Endothelial cell of hepatic sinusoid (primary cell): ENCODE results near the gene TRPM3.

Experiments
- in situ Hi-C: cut with HindIII; loops from 2 replicates; pipeline ENCODE4 v1.10.0; 2017; ENCODE audit warnings: low sequenced_read_pairs

The TRPM3 gene

DNA sequence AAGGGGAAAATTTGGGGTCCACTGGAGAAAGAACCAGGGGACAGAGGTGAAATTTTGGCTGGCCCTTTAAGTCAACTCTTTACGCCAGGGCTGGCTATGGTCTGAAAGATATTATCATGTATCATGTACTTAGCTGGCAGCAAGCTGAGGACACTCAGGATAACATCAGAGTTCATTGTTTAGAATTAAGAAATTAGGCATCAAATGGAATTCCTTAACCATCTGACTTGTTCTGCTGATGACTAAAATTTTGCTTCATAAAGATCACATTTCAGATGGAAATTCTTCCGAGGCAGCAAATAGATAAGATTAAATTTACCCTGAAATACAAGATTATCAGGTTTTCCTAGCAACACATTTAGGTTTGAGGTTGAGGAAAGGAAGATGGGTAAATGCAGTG lies 437.6 kb downstream of the TRPM3 start:
- in situ Hi-C loops, result no loop called here

DNA sequence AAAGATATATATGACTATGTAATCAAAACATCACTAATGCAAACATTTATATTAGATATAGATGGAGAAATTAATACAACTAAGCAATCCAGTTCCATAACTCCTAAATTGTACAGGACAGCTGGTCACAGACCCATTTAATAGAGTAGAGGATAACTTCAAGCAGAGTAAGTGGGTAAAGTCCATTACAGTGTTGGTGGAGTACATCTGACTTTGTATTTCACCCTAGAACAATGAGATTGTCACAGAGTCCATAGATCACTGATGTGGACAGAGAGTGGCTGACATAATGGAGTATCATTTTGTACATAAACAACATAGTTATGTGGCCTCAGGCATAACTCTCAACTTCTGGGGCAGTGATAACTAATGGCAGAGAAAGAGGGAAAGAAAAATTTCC lies 439.1 kb downstream of the TRPM3 start:
- in situ Hi-C loops, result no loop called here

GRCh38 chr9:70679845-70680244 lies 441.6 kb downstream of the TRPM3 start:
- in situ Hi-C loops, result no loop called here

DNA sequence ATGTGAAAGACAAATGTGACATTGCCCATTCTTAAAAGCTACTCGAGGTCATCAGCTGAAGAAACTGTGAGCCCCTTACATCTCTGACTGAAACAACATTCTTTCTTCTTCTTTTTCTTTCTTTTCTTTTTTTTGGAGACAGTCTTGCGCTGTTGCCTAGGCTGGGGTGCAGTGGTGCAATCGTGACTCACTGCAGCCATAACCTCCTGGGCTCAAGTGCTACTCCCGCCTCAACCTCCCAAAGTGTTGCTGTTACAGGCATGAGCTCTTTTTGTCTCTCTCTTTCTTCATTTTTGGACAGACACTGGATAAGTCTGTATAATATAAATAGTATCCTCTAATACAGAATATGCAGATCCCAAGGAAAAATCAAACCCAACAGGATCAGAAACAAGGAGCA lies 443.3 kb downstream of the TRPM3 start:
- in situ Hi-C loops, result no loop called here

- in situ Hi-C loops, result no loop called here
Measured at GRCh38 chr9:70677055-70677735, 444.2 kb downstream of the TRPM3 start.

GRCh38 chr9:70675868-70676370 lies 445.5 kb downstream of the TRPM3 start:
- in situ Hi-C loops, result no loop called here

- in situ Hi-C loops, result loop anchor here (25.0 kb wide), 1 partner anchor 413 kb away; no protein-coding TSS in a partner anchor
Measured at GRCh38 chr9:70673844-70674243, 447.6 kb downstream of the TRPM3 start.

GRCh38 chr9:70672161-70672649 lies 449.2 kb downstream of the TRPM3 start:
- in situ Hi-C loops, result loop anchor here (25.0 kb wide), 1 partner anchor 415 kb away; no protein-coding TSS in a partner anchor

- in situ Hi-C loops, result loop anchor here (25.0 kb wide), 1 partner anchor 419 kb away; no protein-coding TSS in a partner anchor
Measured at GRCh38 chr9:70668751-70669150, 452.7 kb downstream of the TRPM3 start.

DNA sequence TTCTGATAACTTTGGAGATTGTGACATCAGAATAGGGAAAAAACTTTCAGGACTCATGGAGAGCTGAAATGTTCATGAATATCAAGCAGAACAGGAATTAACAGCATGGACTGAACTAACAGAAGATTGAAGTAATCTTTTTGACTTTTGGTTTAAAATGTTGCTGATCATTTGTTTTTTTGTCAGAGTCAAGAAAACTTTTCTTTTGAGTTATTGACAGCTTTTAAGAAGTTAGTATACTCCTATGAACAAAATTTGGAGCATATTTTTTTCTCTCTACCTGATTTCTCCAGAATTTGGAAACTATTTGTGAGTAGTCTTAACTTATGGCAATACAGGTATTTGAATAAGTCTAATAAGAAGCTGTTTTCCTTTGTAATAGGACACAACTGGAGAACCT lies 462.7 kb downstream of the TRPM3 start:
- in situ Hi-C loops, result loop anchor here (25.0 kb wide), 1 partner anchor 429 kb away; no protein-coding TSS in a partner anchor

- in situ Hi-C loops, result loop anchor here (25.0 kb wide), 1 partner anchor 431 kb away; no protein-coding TSS in a partner anchor
Measured at GRCh38 chr9:70656281-70656680, 465.1 kb downstream of the TRPM3 start.

DNA sequence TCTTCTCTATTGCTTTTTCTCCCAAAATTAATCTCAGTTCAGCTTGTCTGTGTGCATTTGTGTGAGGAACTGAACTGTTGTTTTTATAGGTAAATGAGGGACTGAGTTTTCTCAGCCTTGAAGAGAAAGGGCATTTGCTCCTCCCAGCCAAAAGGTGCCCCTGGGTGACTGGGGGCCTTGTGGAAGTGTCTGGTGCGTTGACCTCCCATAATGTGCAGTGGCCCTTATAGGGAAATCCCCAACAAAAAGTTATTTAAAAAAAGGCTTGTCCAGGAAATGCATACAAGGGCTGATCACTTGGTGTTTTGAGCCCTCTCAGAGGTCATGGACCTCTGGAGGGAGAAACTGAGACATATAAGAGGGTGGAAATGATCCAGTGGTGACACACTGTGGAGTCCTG lies 467.3 kb downstream of the TRPM3 start:
- in situ Hi-C loops, result loop anchor here (25.0 kb wide), 1 partner anchor 433 kb away; no protein-coding TSS in a partner anchor

DNA sequence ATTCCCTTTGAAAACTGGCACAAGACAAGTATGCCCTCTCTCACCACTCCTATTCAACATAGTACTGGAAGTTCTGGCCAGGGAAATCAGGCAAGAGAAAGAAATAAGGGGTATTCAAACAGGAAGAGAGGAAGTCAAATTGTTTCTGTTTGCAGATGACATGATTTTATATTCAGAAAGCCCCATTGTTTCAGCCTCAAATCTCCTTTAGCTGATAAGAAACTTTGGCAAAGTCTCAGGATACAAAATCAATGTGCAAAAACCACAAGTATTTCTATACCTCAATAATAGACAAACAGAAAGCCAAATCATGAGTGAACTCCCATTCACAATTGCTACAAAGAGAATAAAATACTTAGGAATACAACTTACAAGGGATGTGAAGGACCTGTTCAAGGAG lies 476.8 kb downstream of the TRPM3 start:
- in situ Hi-C loops, result loop anchor here (25.0 kb wide), 1 partner anchor 618 kb away; no protein-coding TSS in a partner anchor

GRCh38 chr9:70642341-70642740 lies 479.1 kb downstream of the TRPM3 start:
- in situ Hi-C loops, result loop anchor here (25.0 kb wide), 1 partner anchor 620 kb away; no protein-coding TSS in a partner anchor

GRCh38 chr9:70641631-70642030 lies 479.8 kb downstream of the TRPM3 start:
- in situ Hi-C loops, result loop anchor here (25.0 kb wide), 1 partner anchor 621 kb away; no protein-coding TSS in a partner anchor

- in situ Hi-C loops, result loop anchor here (25.0 kb wide), 1 partner anchor 621 kb away; no protein-coding TSS in a partner anchor
Measured at GRCh38 chr9:70641031-70641430, 480.4 kb downstream of the TRPM3 start.

GRCh38 chr9:70639853-70640814 lies 481.3 kb downstream of the TRPM3 start:
- in situ Hi-C loops, result loop anchor here (25.0 kb wide), 1 partner anchor 622 kb away; no protein-coding TSS in a partner anchor

GRCh38 chr9:70635790-70636189 lies 485.6 kb downstream of the TRPM3 start:
- in situ Hi-C loops, result loop anchor here (25.0 kb wide), 1 partner anchor 627 kb away; no protein-coding TSS in a partner anchor

- in situ Hi-C loops, result loop anchor here (25.0 kb wide), 1 partner anchor 628 kb away; no protein-coding TSS in a partner anchor
Measured at GRCh38 chr9:70634696-70635095, 486.7 kb downstream of the TRPM3 start.

- in situ Hi-C loops, result loop anchor here (25.0 kb wide), 1 partner anchor 631 kb away; no protein-coding TSS in a partner anchor
Measured at GRCh38 chr9:70630971-70631370, 490.4 kb downstream of the TRPM3 start.
